NCI-H460 (cell line): ENCODE data around the gene CD3G. TPM values are rescaled to one million over a fixed set of nuclear protein-coding genes. Genes with fewer than 3 reads are reported as not detected.
"Not testable (repeated sequence)": the region's sequence is repeated elsewhere in the genome, so short reads cannot be mapped to it uniquely, and the experiment has no call there.

ENCODE experiments used
- DNase-seq: peaks from one replicate; pipeline ENCODE4 v3.0.0-alpha.2; 2016; ENCODE audit warnings: low read depth; ENCODE audit errors: extremely low read depth
- small RNA-seq, 2 experiments: library from RNA; depleted of rRNA; stranded (forward); fragments of <200 nt; gene quantifications; one replicate each; pipeline ENCODE3, GENCODE V24; 2014
- total RNA-seq: library from RNA; depleted of rRNA; stranded (reverse); fragments of >200 nt; shearing (Covaris generic); gene quantifications from 2 replicates; pipeline ENCODE4 v1.2.3, GENCODE V29; 2014; rRNA removed

The CD3G gene
- total RNA-seq, 1 experiment from 2014 or later = not detected

GRCh38 chr11:118374729-118375128, 30.6 kb downstream of the CD3G start:
- no peak for DNase-seq

- no peak for DNase-seq
Observed at GRCh38 chr11:118375978-118376377, 31.8 kb downstream of the CD3G start.

- no peak for DNase-seq
Observed at GRCh38 chr11:118379497-118379896, 35.4 kb downstream of the CD3G start.

GRCh38 chr11:118380571-118380970, 36.4 kb downstream of the CD3G start:
- DNase-seq = no peak

GRCh38 chr11:118382954-118383353, 38.8 kb downstream of the CD3G start:
- DNase-seq = no peak

- no peak for DNase-seq
Observed at GRCh38 chr11:118383657-118384056, 39.5 kb downstream of the CD3G start.

GRCh38 chr11:118396097-118396501, 52.0 kb downstream of the CD3G start:
- DNase-seq = no peak

- DNase-seq = no peak
Observed at GRCh38 chr11:118397448-118397847, 53.3 kb downstream of the CD3G start.

- DNase-seq = no peak
Observed at GRCh38 chr11:118398791-118399559, 54.8 kb downstream of the CD3G start.

GRCh38 chr11:118401151-118401879, 57.2 kb downstream of the CD3G start, which contains the start of gene ATP5MG:
TSS of gene ATP5MG (plus strand) at chr11:118401606. CDS start at chr11:118401666, 60 bp downstream.
- DNase-seq = peak; percentile 83

GRCh38 chr11:118401880-118402590, 57.9 kb downstream of the CD3G start:
- DNase-seq = no peak

GRCh38 chr11:118402594-118402993, 58.5 kb downstream of the CD3G start:
- DNase-seq = not testable (repeated sequence)

Small RNAs within 50 kb of the gene (small RNA-seq; reads per million reads assigned to genes)
- gene AP001582.1 = 0 reads per million in 2 experiments

Other genes starting within 250 kb of the CD3G start
- not detected in 2 replicates for gene SCN4B, start 191.5 kb upstream of the CD3G start, total RNA-seq
- not detected in 2 replicates for gene SCN2B, start 167.7 kb upstream of the CD3G start, total RNA-seq
- not detected in 2 replicates for gene JAML, start 119.3 kb upstream of the CD3G start, total RNA-seq
- gene MPZL3, start 92.0 kb upstream of the CD3G start, total RNA-seq = 3.4 and 3.6 TPM in 2 replicates
- gene MPZL2, start 80.0 kb upstream of the CD3G start, total RNA-seq = 0.09 and 0.79 TPM in 2 replicates
- not detected in 2 replicates for gene CD3E, start 39.6 kb upstream of the CD3G start, total RNA-seq
- gene CD3D, start 1.6 kb upstream of the CD3G start, total RNA-seq = not detected in 2 replicates
- 45.1 and 47.6 TPM in 2 replicates for gene UBE4A, start 15.3 kb downstream of the CD3G start, total RNA-seq
- 155 and 161 TPM in 2 replicates for gene ATP5MG, start 57.3 kb downstream of the CD3G start, total RNA-seq
- gene KMT2A, start 92.1 kb downstream of the CD3G start, total RNA-seq = 17.6 and 21.4 TPM in 2 replicates
- gene TTC36, start 183.1 kb downstream of the CD3G start, total RNA-seq = not detected in 2 replicates
- gene TMEM25, start 186.8 kb downstream of the CD3G start, total RNA-seq = 0.40 TPM in 1 of 2 replicates, not detected in the other
- 13.8 and 14.2 TPM in 2 replicates for gene IFT46, start 221.6 kb downstream of the CD3G start, total RNA-seq
- gene ARCN1, start 228.1 kb downstream of the CD3G start, total RNA-seq = 105 and 109 TPM in 2 replicates